Measurements from ENCODE around the gene IGSF21. TPM values are rescaled to one million over a fixed set of nuclear protein-coding genes. Genes with fewer than 3 reads are reported as not detected.

The IGSF21 gene
- total RNA-seq, 1 donor from 2014 or later = 3.2 TPM

GRCh38 chr1:18419113-18419844 is 311.7 kb downstream of the IGSF21 start:
- TF ChIP-seq POLR2AphosphoS5 (IDR thresholded peaks at IDR 0.05; ENCODE audit: insufficient read depth in 1 of 2, low read depth in 1 of 2) = no peak
- TF ChIP-seq POLR2A (IDR thresholded peaks at IDR 0.05) = no peak
- H3K4me1 ChIP-seq = no peaks in the 10 kb centered on the region
- DNase-seq (ENCODE audit: extremely low spot score in 2 of 2) = no peak
- H3K27me3 ChIP-seq = no peaks in the 10 kb centered on the region
- no peaks in the 10 kb centered on the region for H3K9me3 ChIP-seq
- no peak overlapping the region for H3K4me3 ChIP-seq
- intact Hi-C loops (cut with DNase I) = no loop called here
- no peak overlapping the region for H3K27ac ChIP-seq
- H3K36me3 ChIP-seq = no peaks in the 10 kb centered on the region

- Histone ChIP-seq H3K4me1 (no peaks in the 10 kb centered on the region), H3K9me3 (no peaks in the 10 kb centered on the region), H3K27me3 (no peaks in the 10 kb centered on the region), H3K27ac (no peak overlapping the region), H3K36me3 (no peaks in the 10 kb centered on the region), H3K4me3 (no peak overlapping the region)
- no peak for DNase-seq (ENCODE audit: extremely low spot score in 2 of 2)
- intact Hi-C loops (cut with DNase I) = no loop called here
- no peak for TF ChIP-seq CTCF (IDR thresholded peaks at IDR 0.05)
- no peak for TF ChIP-seq POLR2AphosphoS5 (IDR thresholded peaks at IDR 0.05; ENCODE audit: insufficient read depth in 1 of 2, low read depth in 1 of 2)
- TF ChIP-seq POLR2A (IDR thresholded peaks at IDR 0.05) = no peak
These were observed 312.2 kb downstream of the IGSF21 start for GRCh38 chr1:18419845-18420184.

- H3K9me3 ChIP-seq = no peaks in the 10 kb centered on the region
- TF ChIP-seq POLR2AphosphoS5 (IDR thresholded peaks at IDR 0.05; ENCODE audit: insufficient read depth in 1 of 2, low read depth in 1 of 2) (no peak), POLR2A (IDR thresholded peaks at IDR 0.05) (no peak), CTCF (IDR thresholded peaks at IDR 0.05) (no peak)
- no peak for DNase-seq (ENCODE audit: extremely low spot score in 2 of 2)
- H3K4me1 ChIP-seq = no peaks in the 10 kb centered on the region
- H3K4me3 ChIP-seq = no peak overlapping the region
- no peaks in the 10 kb centered on the region for H3K27me3 ChIP-seq
- intact Hi-C loops (cut with DNase I) = no loop called here
- H3K36me3 ChIP-seq = no peaks in the 10 kb centered on the region
- no peak overlapping the region for H3K27ac ChIP-seq
These were observed 314.6 kb downstream of the IGSF21 start for GRCh38 chr1:18422076-18422777.

- Histone ChIP-seq H3K4me3 (no peak overlapping the region), H3K27me3 (no peaks in the 10 kb centered on the region), H3K4me1 (no peaks in the 10 kb centered on the region), H3K36me3 (no peaks in the 10 kb centered on the region), H3K9me3 (no peaks in the 10 kb centered on the region), H3K27ac (no peak overlapping the region)
- TF ChIP-seq POLR2A (IDR thresholded peaks at IDR 0.05) = no peak
- TF ChIP-seq CTCF (IDR thresholded peaks at IDR 0.05) = no peak
- TF ChIP-seq POLR2AphosphoS5 (IDR thresholded peaks at IDR 0.05; ENCODE audit: insufficient read depth in 1 of 2, low read depth in 1 of 2) = no peak
- no peak for DNase-seq (ENCODE audit: extremely low spot score in 2 of 2)
- intact Hi-C loops (cut with DNase I) = no loop called here
These were observed 315.4 kb downstream of the IGSF21 start for GRCh38 chr1:18422954-18423353.

- DNase-seq (ENCODE audit: extremely low spot score in 2 of 2) = no peak
- no peaks in the 10 kb centered on the region for H3K9me3 ChIP-seq
- no peak for TF ChIP-seq CTCF (IDR thresholded peaks at IDR 0.05)
- no peak for TF ChIP-seq POLR2AphosphoS5 (IDR thresholded peaks at IDR 0.05; ENCODE audit: insufficient read depth in 1 of 2, low read depth in 1 of 2)
- no peak for TF ChIP-seq POLR2A (IDR thresholded peaks at IDR 0.05)
- no peaks in the 10 kb centered on the region for H3K36me3 ChIP-seq
- no peak overlapping the region for H3K4me3 ChIP-seq
- no peak overlapping the region for H3K27ac ChIP-seq
- intact Hi-C loops (cut with DNase I) = no loop called here
- H3K4me1 ChIP-seq = no peaks in the 10 kb centered on the region
- H3K27me3 ChIP-seq = no peaks in the 10 kb centered on the region
These were observed 319.0 kb downstream of the IGSF21 start for GRCh38 chr1:18426580-18426979.

Data from vagina (tissue), 2 donors.